HCT116 (cell line): ENCODE measurements around the gene SLC35G3. TPM values are rescaled to one million over a fixed set of nuclear protein-coding genes. Genes with fewer than 3 reads are reported as not detected.

Source experiments
- ATAC-seq: fragments of 200-7000 bp; cut with Tn5 transposase; 2 replicates; pipeline ENCODE4 v1.9.1; 2020; ENCODE audit warnings: mild to moderate bottlenecking, moderate library complexity
- BruUV-seq: library from RNA; stranded (reverse); fragments of 400-500 nt; replicated peaks from 2 replicates; lab custom pipeline; 2021; lab: Mats Ljungman, UMichigan
- CTCF ChIA-PET: fragments of 300-600 bp; sonication (Branson Sonifier 250); formaldehyde crosslinking; loops from one replicate; lab custom pipeline; 2021; ENCODE audit warnings: antibody characterized with exemption; lab: Charles Lee
- POLR2A ChIA-PET: fragments of 300-600, 350-600 bp; sonication (Branson Sonifier 250); formaldehyde crosslinking; loops from one replicate; lab custom pipeline; 2021; ENCODE audit warnings: antibody characterized with exemption; lab: Charles Lee
- RAD21 ChIA-PET, 2 experiments: fragments of 300-600 bp; sonication (Branson Sonifier 250); formaldehyde crosslinking; loops; one replicate each; lab custom pipeline; 2023; ENCODE audit warnings: low total read pairs in 2 of 2; ENCODE audit not compliant: uncharacterized antibody in 2 of 2, unreplicated experiment in 2 of 2, low non-redundant PET in 1 of 2; lab: Charles Lee
- DNase-seq: peaks from one replicate; pipeline ENCODE4 v3.0.0-alpha.2; 2010; ENCODE audit warnings: low read depth, low spot score
- H2AFZ ChIP-seq: fragments of 200-600 bp; shearing (Covaris generic), sonication (generic); 2 replicates; pipeline ENCODE4 v1.6.1; 2017; ENCODE audit warnings: low read depth, mixed run types, mixed read lengths, antibody characterized with exemption, low read length; ENCODE audit not compliant: poor library complexity, severe bottlenecking
- H3K27ac ChIP-seq: 2 replicates; pipeline ENCODE4 v1.5.1; 2012; ENCODE audit warnings: low read depth, low read length
- H3K27me3 ChIP-seq: fragments of 200-600 bp; sonication (generic); 2 replicates; pipeline ENCODE4 v1.6.1; 2016; ENCODE audit warnings: mixed run types, low read length, mixed read lengths; ENCODE audit not compliant: insufficient read depth
- H3K36me3 ChIP-seq, 2 experiments: fragments of 200-500 bp in 1 of 2; fragments of 200-600 bp in 1 of 2; sonication (Bioruptor generic) in 1 of 2; sonication (generic) in 1 of 2; 2 replicates each; pipeline versions ENCODE4 v1.5.1 to v1.6.1; 2014 to 2016; ENCODE audit warnings: low read length in 2 of 2, inconsistent platforms in 1 of 2, mixed read lengths in 1 of 2, mixed run types in 1 of 2; ENCODE audit not compliant: insufficient read depth in 2 of 2, control insufficient read depth in 1 of 2
- H3K4me1 ChIP-seq, 2 experiments: fragments of 200-600 bp in 1 of 2; sonication (generic) in 1 of 2; 2 replicates each; pipeline versions ENCODE4 v1.5.1 to v1.6.1; 2012 to 2017; ENCODE audit warnings: low read length in 2 of 2, inconsistent platforms in 1 of 2, mild to moderate bottlenecking in 1 of 2, mixed read lengths in 1 of 2, mixed run types in 1 of 2, moderate library complexity in 1 of 2; ENCODE audit not compliant: insufficient read depth in 2 of 2, control insufficient read depth in 1 of 2
- H3K4me2 ChIP-seq: fragments of 200-600 bp; sonication (generic); 2 replicates; pipeline ENCODE4 v1.6.1; 2017; ENCODE audit warnings: mixed run types, low read length, mixed read lengths
- H3K4me3 ChIP-seq, 2 experiments: fragments of 200-600 bp in 1 of 2; sonication (generic) in 1 of 2; replicated peaks in 1 of 2; 2 replicates each; pipeline ENCODE4 v1.5.1; 2011 to 2016; ENCODE audit warnings: low read length in 2 of 2, control low read depth in 1 of 2, low read depth in 1 of 2, mild to moderate bottlenecking in 1 of 2, mixed read lengths in 1 of 2, mixed run types in 1 of 2
- H3K79me2 ChIP-seq: fragments of 200-600 bp; sonication (generic); 2 replicates; pipeline ENCODE4 v1.6.1; 2017; ENCODE audit warnings: mild to moderate bottlenecking, mixed run types, low read length, moderate library complexity, mixed read lengths; ENCODE audit not compliant: insufficient read depth
- H3K9ac ChIP-seq: fragments of 200-600 bp; sonication (generic); 2 replicates; pipeline ENCODE4 v1.6.1; 2016; ENCODE audit warnings: low read length, mixed read lengths
- H3K9me2 ChIP-seq: fragments of 200-600 bp; sonication (generic), shearing (Covaris generic); 2 replicates; pipeline ENCODE4 v1.6.1; 2017; ENCODE audit warnings: mixed run types, mild to moderate bottlenecking, moderate library complexity; ENCODE audit not compliant: insufficient read depth
- H3K9me3 ChIP-seq, 2 experiments: fragments of 200-500 bp in 1 of 2; fragments of 200-600 bp in 1 of 2; sonication (Bioruptor generic) in 1 of 2; sonication (generic) in 1 of 2; 2 replicates each; pipeline ENCODE4 v1.6.1; 2014 to 2017; ENCODE audit warnings: low read length in 2 of 2, mixed read lengths in 2 of 2, inconsistent platforms in 1 of 2, low read depth in 1 of 2, mild to moderate bottlenecking in 1 of 2, mixed run types in 1 of 2, moderate library complexity in 1 of 2; ENCODE audit not compliant: control insufficient read depth in 1 of 2, insufficient read depth in 1 of 2
- H4K20me1 ChIP-seq: fragments of 200-600 bp; sonication (generic), shearing (Covaris generic); 2 replicates; pipeline ENCODE4 v1.6.1; 2017; ENCODE audit warnings: mixed run types, mild to moderate bottlenecking, moderate library complexity; ENCODE audit not compliant: insufficient read depth
- ELF1 ChIP-seq: IDR thresholded peaks from 2 replicates; pipeline ENCODE4 v1.6.1; 2012; ENCODE audit warnings: low read depth, borderline replicate concordance
- EZH2phosphoT487 ChIP-seq: fragments of 200-600 bp; IDR thresholded peaks from 2 replicates; pipeline ENCODE4 v1.6.1; 2018; ENCODE audit warnings: antibody characterized with exemption, borderline replicate concordance
- POLR2AphosphoS5 ChIP-seq: IDR thresholded peaks from 2 replicates; pipeline ENCODE4 v1.6.1; 2011; ENCODE audit warnings: mild to moderate bottlenecking, low read depth, low read length, moderate library complexity
- RAD21 ChIP-seq: IDR thresholded peaks from 2 replicates; pipeline ENCODE4 v1.6.1; 2012; ENCODE audit warnings: low read depth, mild to moderate bottlenecking
- SIN3A ChIP-seq: IDR thresholded peaks from 2 replicates; pipeline ENCODE4 v1.6.1; 2012; ENCODE audit warnings: low read depth
- SP1 ChIP-seq: IDR thresholded peaks from 2 replicates; pipeline ENCODE4 v1.6.1; 2012; ENCODE audit warnings: low read depth
- YY1 ChIP-seq: IDR thresholded peaks from 2 replicates; pipeline ENCODE4 v1.6.1; 2011; ENCODE audit warnings: low read length, low read depth, moderate library complexity, mild to moderate bottlenecking; ENCODE audit not compliant: insufficient replicate concordance; ENCODE audit errors: extremely low read depth
- intact Hi-C: fragments of 100-400 bp; cut with micrococcal nuclease; formaldehyde crosslinking; loops from 2 replicates; pipeline ENCODE4 v1.10.0; 2022
- total RNA-seq: library from RNA; stranded (reverse); gene quantifications from one replicate; pipeline ENCODE4 v1.2.1, GENCODE V29; 2021; ENCODE audit not compliant: unreplicated experiment
- TF ChIP-seq, protein P1 (sequence below), 3 experiments: fragments of 200-600 bp in 1 of 3; sonication (generic) in 1 of 3; IDR thresholded peaks in 2 of 3; conservative IDR thresholded peaks in 1 of 3; 2 replicates each; pipeline ENCODE4 v1.5.1; 2012 to 2017; ENCODE audit warnings: low read depth in 2 of 3, low read length in 2 of 3, antibody characterized with exemption in 1 of 3, borderline replicate concordance in 1 of 3, control low read depth in 1 of 3, mild to moderate bottlenecking in 1 of 3, mixed read lengths in 1 of 3, mixed run types in 1 of 3, moderate library complexity in 1 of 3; ENCODE audit not compliant: insufficient read depth in 1 of 3
- TF ChIP-seq, protein P2 (sequence below): IDR thresholded peaks from 2 replicates; pipeline ENCODE4 v1.6.1; 2012

The SLC35G3 gene
- total RNA-seq, 1 experiment from 2014 or later: not detected

DNA sequence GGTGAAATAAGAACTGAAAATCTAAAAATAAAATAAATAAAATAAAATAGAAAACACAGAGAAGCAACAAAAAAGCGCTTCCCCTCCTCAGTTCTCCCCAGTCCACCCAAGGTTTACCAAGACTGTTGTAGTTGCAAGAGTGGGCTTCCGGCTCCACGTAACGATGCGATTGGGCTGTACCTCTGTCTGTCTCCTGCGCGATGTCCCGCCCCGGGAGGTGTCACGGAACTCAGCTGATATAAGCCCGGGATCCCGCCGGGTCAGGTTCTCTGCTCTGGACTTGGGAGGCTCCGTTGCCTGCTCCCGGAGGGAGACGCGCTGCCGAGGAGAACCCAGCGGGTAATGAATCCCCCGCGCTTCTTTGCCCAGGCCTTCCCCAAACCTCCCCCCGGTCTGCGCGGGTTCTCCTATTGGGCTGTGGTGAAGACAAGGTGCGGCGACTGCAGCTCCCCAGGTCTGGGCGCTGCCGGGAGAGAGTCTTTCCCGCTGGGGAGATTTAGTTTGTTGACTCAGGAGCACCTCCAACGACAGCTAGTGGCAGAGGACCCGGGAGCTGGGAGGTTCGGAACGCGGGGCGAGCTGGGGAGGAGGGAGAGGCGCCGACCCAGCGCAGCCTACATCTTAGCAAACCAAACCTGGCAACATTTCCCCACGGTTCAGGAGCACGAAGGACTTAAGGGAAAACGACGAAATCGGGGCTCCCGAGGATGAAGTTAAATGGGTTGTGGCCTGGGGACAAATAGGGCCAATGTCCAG lies 48.8 kb upstream of the SLC35G3 start, which contains the start of gene SLFN5:
TSS of gene SLFN5 (plus strand) at position 268 of the 756 bp plus-strand sequence. CDS start 15,619 bp downstream, outside the sequence.
- TSS peak; percentile 72 for BruUV-seq
- Histone ChIP-seq H3K4me3 (peak within 1 kb of the TSS; percentile 73 to 75), H3K27me3 (no peaks in the 10 kb centered on the region), H3K4me2 (peak within 1 kb of the TSS; percentile 89), H2AFZ (peak within 1 kb of the TSS; percentile 97), H3K4me1 (peaks cover 28% of the 10 kb centered on the region in 2 experiments), H3K36me3 (no peaks in the 10 kb centered on the region), H4K20me1 (no peaks in the 10 kb centered on the region), H3K9me2 (no peaks in the 10 kb centered on the region), H3K9ac (peak within 1 kb of the TSS; percentile 65), H3K9me3 (no peaks in the 10 kb centered on the region), H3K27ac (peak within 1 kb of the TSS; percentile 58), H3K79me2 (no peaks in the 10 kb centered on the region)
- DNase-seq: peak; percentile 76
- ChIA-PET POLR2A (interaction anchor here (0.8 to 1.8 kb wide), 3 partner anchors 9 to 290 kb away, joined by 3 to 12 read pairs (median 3); no protein-coding TSS in a partner anchor), CTCF (no interaction called here), RAD21 (no interaction called here)
- TF ChIP-seq SIN3A (peak; percentile 77), POLR2AphosphoS5 (peak; percentile 99), ELF1 (no peak), SP1 (peak; percentile 84), RAD21 (no peak), YY1 (peak; percentile 53)
- ATAC-seq: peak; percentile 91
- intact Hi-C loops: loop anchor here (5.0 kb wide), 1 partner anchor 261 kb away; the partner anchor contains the start of gene LIG3

DNA sequence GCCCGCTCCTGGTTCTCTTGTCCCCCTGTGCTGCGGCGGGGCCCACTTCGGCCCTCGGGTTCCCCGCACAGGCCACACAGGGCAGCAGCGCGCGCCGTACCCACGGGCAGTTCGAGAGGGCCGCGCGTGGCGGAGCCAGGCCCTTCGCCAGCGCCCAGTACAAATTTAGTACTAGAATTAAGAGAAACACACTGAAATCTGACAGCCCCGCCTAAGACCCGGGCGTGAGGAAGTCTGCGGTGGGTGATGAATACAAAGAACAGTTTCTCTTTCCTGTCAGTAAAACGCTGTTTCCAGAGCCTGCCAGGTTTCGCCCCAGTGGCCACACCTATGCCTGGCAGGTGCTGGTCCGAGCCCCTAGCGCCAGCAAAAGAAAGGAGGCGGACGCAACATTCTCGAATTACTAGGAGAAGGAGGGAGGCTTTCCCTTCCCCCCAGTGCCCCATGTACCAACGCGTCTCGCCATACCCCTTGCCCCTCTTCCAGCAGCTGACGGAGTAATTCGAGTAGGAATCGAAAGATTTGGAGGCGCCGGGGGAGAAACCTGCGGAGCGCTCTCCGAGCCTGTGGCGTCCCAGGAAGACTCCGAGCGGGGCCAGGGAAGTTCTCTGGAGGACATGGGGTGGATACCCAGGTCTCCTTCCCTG lies 48.1 kb upstream of the SLC35G3 start:
- CTCF ChIA-PET: no interaction called here

More for the DNA sequence above, 48.1 kb upstream of the SLC35G3 start:
- H3K4me3 ChIP-seq: peak overlapping the region; percentile 73 to 75
- no peaks in the 10 kb centered on the region for H3K36me3 ChIP-seq
- no peaks in the 10 kb centered on the region for H3K79me2 ChIP-seq
- peak overlapping the region; percentile 97 for H2AFZ ChIP-seq
- peak overlapping the region; percentile 65 for H3K9ac ChIP-seq
- peak; percentile 58 for DNase-seq
- peak; percentile 79 for ATAC-seq
- H4K20me1 ChIP-seq: no peaks in the 10 kb centered on the region
- RAD21 ChIA-PET: no interaction called here
- H3K4me2 ChIP-seq: peak overlapping the region; percentile 89
- H3K27me3 ChIP-seq: no peaks in the 10 kb centered on the region
- TF ChIP-seq POLR2AphosphoS5 (no peak), ELF1 (no peak), EZH2phosphoT487 (no peak), YY1 (no peak), RAD21 (0 out of 2 replicates have a peak, but pooled peaks have one; percentile 9)
- TF ChIP-seq, protein P1, sequence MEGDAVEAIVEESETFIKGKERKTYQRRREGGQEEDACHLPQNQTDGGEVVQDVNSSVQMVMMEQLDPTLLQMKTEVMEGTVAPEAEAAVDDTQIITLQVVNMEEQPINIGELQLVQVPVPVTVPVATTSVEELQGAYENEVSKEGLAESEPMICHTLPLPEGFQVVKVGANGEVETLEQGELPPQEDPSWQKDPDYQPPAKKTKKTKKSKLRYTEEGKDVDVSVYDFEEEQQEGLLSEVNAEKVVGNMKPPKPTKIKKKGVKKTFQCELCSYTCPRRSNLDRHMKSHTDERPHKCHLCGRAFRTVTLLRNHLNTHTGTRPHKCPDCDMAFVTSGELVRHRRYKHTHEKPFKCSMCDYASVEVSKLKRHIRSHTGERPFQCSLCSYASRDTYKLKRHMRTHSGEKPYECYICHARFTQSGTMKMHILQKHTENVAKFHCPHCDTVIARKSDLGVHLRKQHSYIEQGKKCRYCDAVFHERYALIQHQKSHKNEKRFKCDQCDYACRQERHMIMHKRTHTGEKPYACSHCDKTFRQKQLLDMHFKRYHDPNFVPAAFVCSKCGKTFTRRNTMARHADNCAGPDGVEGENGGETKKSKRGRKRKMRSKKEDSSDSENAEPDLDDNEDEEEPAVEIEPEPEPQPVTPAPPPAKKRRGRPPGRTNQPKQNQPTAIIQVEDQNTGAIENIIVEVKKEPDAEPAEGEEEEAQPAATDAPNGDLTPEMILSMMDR (IDR thresholded peaks at IDR 0.05 in 2 of 3, conservative IDR thresholded peaks at IDR 0.05 in 1 of 3; ENCODE audit: borderline replicate concordance in 1 of 3, insufficient read depth in 1 of 3, low read depth in 2 of 3, low read length in 2 of 3): peak in 2 of 3 experiments; percentile 51 to 59; a peak in 4 of 6 replicates
- TF ChIP-seq, protein P2, sequence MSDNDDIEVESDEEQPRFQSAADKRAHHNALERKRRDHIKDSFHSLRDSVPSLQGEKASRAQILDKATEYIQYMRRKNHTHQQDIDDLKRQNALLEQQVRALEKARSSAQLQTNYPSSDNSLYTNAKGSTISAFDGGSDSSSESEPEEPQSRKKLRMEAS: 0 out of 2 replicates have a peak, but pooled peaks have one; percentile 41
- BruUV-seq: TSS peak; percentile 77
- POLR2A ChIA-PET: interaction anchor here (0.8 to 1.8 kb wide), 3 partner anchors 10 to 291 kb away, joined by 3 to 12 read pairs (median 3); no protein-coding TSS in a partner anchor
- peak overlapping the region; percentile 58 for H3K27ac ChIP-seq
- peaks cover 28% of the 10 kb centered on the region in 2 experiments for H3K4me1 ChIP-seq
- no peaks in the 10 kb centered on the region for H3K9me3 ChIP-seq
- intact Hi-C loops: loop anchor here (5.0 kb wide), 1 partner anchor 260 kb away; the partner anchor contains the start of gene LIG3
- H3K9me2 ChIP-seq: no peaks in the 10 kb centered on the region
